WI38 (cell line): ENCODE data around the gene SPAG16.
"Not testable (repeated sequence)": the region's sequence is repeated elsewhere in the genome, so short reads cannot be mapped to it uniquely, and the experiment has no call there.

Source experiments
- H3K4me3 ChIP-seq: 2 replicates; pipeline ENCODE4 v1.5.1; 2011; ENCODE audit warnings: low read depth, mild to moderate bottlenecking, control low read depth, low read length
- CTCF ChIP-seq: IDR thresholded peaks from 2 replicates; pipeline ENCODE4 v1.5.1; 2012; ENCODE audit warnings: low read depth, mild to moderate bottlenecking, control low read depth, low read length

The SPAG16 gene

GRCh38 chr2:213995400-213996105, 711.3 kb downstream of the SPAG16 start:
- no peak overlapping the region for H3K4me3 ChIP-seq
- TF ChIP-seq CTCF: no peak

- H3K4me3 ChIP-seq: not testable (repeated sequence)
These were observed 714.7 kb downstream of the SPAG16 start for GRCh38 chr2:213998976-213999375.

- no peak for TF ChIP-seq CTCF
- H3K4me3 ChIP-seq: no peak overlapping the region
These were observed 720.2 kb downstream of the SPAG16 start for GRCh38 chr2:214004463-214004862.

- H3K4me3 ChIP-seq: no peak overlapping the region
- no peak for TF ChIP-seq CTCF
These were observed 721.1 kb downstream of the SPAG16 start for GRCh38 chr2:214005337-214005736.

- H3K4me3 ChIP-seq: no peak overlapping the region
- no peak for TF ChIP-seq CTCF
These were observed 722.3 kb downstream of the SPAG16 start for GRCh38 chr2:214006601-214007000.

- no peak overlapping the region for H3K4me3 ChIP-seq
- TF ChIP-seq CTCF: no peak
These were observed 727.4 kb downstream of the SPAG16 start for GRCh38 chr2:214011676-214012075.

- H3K4me3 ChIP-seq: no peak overlapping the region
- TF ChIP-seq CTCF: no peak
These were observed 730.4 kb downstream of the SPAG16 start for GRCh38 chr2:214014551-214015220.
